Upper lobe of right lung (tissue), 1 donor: ENCODE measurements around the gene MXD4. TPM values are rescaled to one million over a fixed set of nuclear protein-coding genes. Genes with fewer than 3 reads are reported as not detected.
A peak's percentile ranks its signal among the peaks of the same experiment; 100 is the strongest.
"Not testable (repeated sequence)": the region's sequence is repeated elsewhere in the genome, so short reads cannot be mapped to it uniquely, and the experiment has no call there.

Experiments
- ATAC-seq: fragments of 200-7000 bp; cut with Tn5 transposase; one replicate; pipeline ENCODE4 v1.9.1; 2020; ENCODE audit warnings: mild to moderate bottlenecking, moderate library complexity
- DNase-seq: peaks from one replicate; pipeline ENCODE4 v3.0.0-alpha.2; 2020
- H3K27ac ChIP-seq: fragments of 200-600 bp; one replicate; pipeline ENCODE4 v1.8.0; 2022
- H3K27me3 ChIP-seq: fragments of 200-600 bp; one replicate; pipeline ENCODE4 v1.8.0; 2022; ENCODE audit warnings: mild to moderate bottlenecking
- H3K36me3 ChIP-seq: fragments of 200-600 bp; one replicate; pipeline ENCODE4 v1.8.0; 2022
- H3K4me1 ChIP-seq: fragments of 200-600 bp; one replicate; pipeline ENCODE4 v1.8.0; 2022
- H3K4me3 ChIP-seq: fragments of 200-600 bp; one replicate; pipeline ENCODE4 v1.8.0; 2022; ENCODE audit warnings: mild to moderate bottlenecking
- H3K9me3 ChIP-seq: fragments of 200-600 bp; one replicate; pipeline ENCODE4 v1.8.0; 2022
- CTCF ChIP-seq: fragments of 200-600 bp; IDR thresholded peaks from one replicate; pipeline ENCODE4 v1.8.0; 2022; ENCODE audit warnings: antibody characterized with exemption
- intact Hi-C: fragments of 100-400 bp; cut with DNase I; formaldehyde crosslinking; loops from one replicate; pipeline ENCODE4 v1.11.0; 2022
- total RNA-seq: library from RNA; stranded (reverse); fragmentation: NEBNext Ultra II Directional; extraction: Animal tissue kit (Norgen Biotek cat#: 25700); gene quantifications from one replicate; pipeline ENCODE4 v1.2.1, GENCODE V29; 2021
- donor health status: DM: no; HTN: yes; CAD: no; lungs with severe emphysema.

Gene MXD4
- total RNA-seq, 1 donor from 2014 or later, result 72.7 TPM

GRCh38 chr4:2236944-2237666 lies 24.8 kb downstream of the MXD4 start:
- H3K27ac ChIP-seq, result no peak overlapping the region
- no peak for TF ChIP-seq CTCF
- peaks cover 18% of the 10 kb centered on the region for H3K36me3 ChIP-seq
- H3K9me3 ChIP-seq, result no peaks in the 10 kb centered on the region
- intact Hi-C loops, result loop anchor here (10.0 kb wide), 1 partner anchor 188 kb away; no protein-coding TSS in a partner anchor
- DNase-seq (no peak), ATAC-seq (no peak)
- no peaks in the 10 kb centered on the region for H3K27me3 ChIP-seq
- peaks cover 32% of the 10 kb centered on the region for H3K4me1 ChIP-seq
- no peak overlapping the region for H3K4me3 ChIP-seq

DNA sequence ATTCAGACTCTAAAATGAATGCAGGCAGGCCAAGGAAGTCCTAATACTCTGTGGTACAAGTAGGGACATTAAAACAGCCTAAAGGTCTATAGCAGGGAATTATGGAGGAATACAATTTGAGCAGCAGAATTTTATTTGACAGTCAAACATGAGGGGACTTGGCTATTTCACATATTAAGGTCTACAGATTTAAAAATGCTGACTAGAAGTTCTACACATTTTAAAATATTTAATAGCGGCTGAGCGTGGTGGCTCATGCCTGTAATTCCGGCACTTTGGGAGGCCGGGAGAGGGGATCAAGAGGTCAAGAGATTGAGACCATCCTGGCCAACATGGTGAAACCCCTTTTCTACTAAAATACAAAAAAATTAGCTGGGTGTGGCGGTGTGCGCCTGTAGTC lies 30.8 kb downstream of the MXD4 start:
- Histone ChIP-seq H3K27me3 (no peaks in the 10 kb centered on the region), H3K4me1 (no peaks in the 10 kb centered on the region), H3K27ac (no peak overlapping the region), H3K36me3 (peaks cover 29% of the 10 kb centered on the region), H3K9me3 (no peaks in the 10 kb centered on the region), H3K4me3 (no peak overlapping the region)
- intact Hi-C loops, result loop anchor here (10.0 kb wide), 1 partner anchor 194 kb away; no protein-coding TSS in a partner anchor
- DNase-seq, result no peak
- no peak for TF ChIP-seq CTCF
- ATAC-seq, result no peak

GRCh38 chr4:2226261-2226660 lies 35.6 kb downstream of the MXD4 start:
- no peaks in the 10 kb centered on the region for H3K4me1 ChIP-seq
- intact Hi-C loops, result no loop called here
- no peak for ATAC-seq
- H3K27me3 ChIP-seq, result no peaks in the 10 kb centered on the region
- peaks cover 16% of the 10 kb centered on the region for H3K36me3 ChIP-seq
- no peak for TF ChIP-seq CTCF
- H3K4me3 ChIP-seq, result no peak overlapping the region
- H3K27ac ChIP-seq, result no peak overlapping the region
- H3K9me3 ChIP-seq, result no peaks in the 10 kb centered on the region
- DNase-seq, result no peak

GRCh38 chr4:2222838-2223237 lies 39.1 kb downstream of the MXD4 start:
- intact Hi-C loops, result no loop called here
- Histone ChIP-seq H3K27ac (no peak overlapping the region), H3K27me3 (no peaks in the 10 kb centered on the region), H3K4me3 (no peak overlapping the region), H3K4me1 (peaks cover 5% of the 10 kb centered on the region), H3K9me3 (no peaks in the 10 kb centered on the region), H3K36me3 (peaks cover 7% of the 10 kb centered on the region)
- DNase-seq (no peak), ATAC-seq (no peak)
- TF ChIP-seq CTCF, result no peak

- H3K36me3 ChIP-seq, H3K27me3 ChIP-seq, H3K4me1 ChIP-seq, ATAC-seq, DNase-seq, H3K4me3 ChIP-seq, H3K9me3 ChIP-seq, H3K27ac ChIP-seq, intact Hi-C loops: not testable (repeated sequence)
These were observed 40.5 kb downstream of the MXD4 start for GRCh38 chr4:2221378-2221777.

DNA sequence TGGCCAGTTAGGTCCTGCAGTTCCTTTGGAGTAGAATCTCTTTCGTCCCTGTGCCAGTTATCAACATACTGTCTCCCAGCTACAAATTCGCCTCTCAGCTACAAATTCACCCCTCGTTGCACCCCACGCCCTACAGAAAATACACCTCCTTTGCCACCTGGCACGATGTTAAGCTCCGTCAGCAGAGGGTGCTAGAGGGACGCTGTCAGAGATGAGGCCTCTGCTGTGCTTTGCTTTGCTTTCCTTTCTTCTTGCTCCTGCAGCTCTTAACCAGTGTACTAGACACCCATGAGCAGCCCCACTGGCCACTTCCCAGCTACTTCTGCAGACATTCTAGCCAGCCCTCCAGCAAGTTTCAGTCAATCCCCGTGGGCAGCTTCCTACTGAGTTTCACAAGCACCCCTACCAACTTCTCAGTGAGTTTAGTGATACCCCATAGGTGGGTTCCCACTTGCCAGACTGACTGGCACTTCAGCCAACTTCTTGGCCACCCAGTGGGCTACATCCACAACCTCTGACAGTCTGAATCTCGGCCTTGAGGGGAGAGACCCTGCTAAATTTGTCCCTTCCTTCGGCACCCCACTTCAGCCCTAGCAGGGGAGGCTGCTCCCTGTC lies 41.8 kb downstream of the MXD4 start:
- no peaks in the 10 kb centered on the region for H3K27me3 ChIP-seq
- peak; percentile 84 for TF ChIP-seq CTCF
- H3K4me1 ChIP-seq, result peaks cover 5% of the 10 kb centered on the region
- H3K9me3 ChIP-seq, result no peaks in the 10 kb centered on the region
- intact Hi-C loops, result no loop called here
- ATAC-seq (peak; percentile 95), DNase-seq (peak; percentile 78)
- H3K4me3 ChIP-seq, result no peak overlapping the region
- no peaks in the 10 kb centered on the region for H3K36me3 ChIP-seq
- no peak overlapping the region for H3K27ac ChIP-seq
